Lower lobe of right lung (tissue), 2 donors: ENCODE results near the gene GGCX. TPM values are rescaled to one million over a fixed set of nuclear protein-coding genes. Genes with fewer than 3 reads are reported as not detected.

ENCODE experiments used
- ATAC-seq, 2 donors: fragments of 200-7000 bp; cut with Tn5 transposase; one replicate each; pipeline ENCODE4 v1.9.1; 2020 to 2022; ENCODE audit warnings: mild to moderate bottlenecking in 2 of 2, moderate library complexity in 2 of 2
- DNase-seq: peaks from one replicate; pipeline ENCODE4 v3.0.0-alpha.2; 2020
- H3K27ac ChIP-seq: fragments of 200-600 bp; one replicate; pipeline ENCODE4 v1.8.0; 2022
- H3K27me3 ChIP-seq: fragments of 200-600 bp; one replicate; pipeline ENCODE4 v1.8.0; 2022; ENCODE audit warnings: low read depth
- H3K36me3 ChIP-seq: fragments of 200-600 bp; one replicate; pipeline ENCODE4 v1.8.0; 2022; ENCODE audit warnings: mild to moderate bottlenecking
- H3K4me1 ChIP-seq: fragments of 200-600 bp; one replicate; pipeline ENCODE4 v1.8.0; 2022
- H3K4me3 ChIP-seq: fragments of 200-600 bp; one replicate; pipeline ENCODE4 v1.8.0; 2022; ENCODE audit warnings: mild to moderate bottlenecking
- H3K9me3 ChIP-seq: fragments of 200-600 bp; one replicate; pipeline ENCODE4 v1.8.0; 2022
- CTCF ChIP-seq: fragments of 200-600 bp; IDR thresholded peaks from one replicate; pipeline ENCODE4 v1.8.0; 2022; ENCODE audit warnings: antibody characterized with exemption, mild to moderate bottlenecking
- intact Hi-C: fragments of 100-400 bp; cut with DNase I; formaldehyde crosslinking; loops from one replicate; pipeline ENCODE4 v1.11.0; 2022
- total RNA-seq: library from RNA; stranded (reverse); fragmentation: NEBNext Ultra II Directional; extraction: Animal tissue kit (Norgen Biotek cat#: 25700); gene quantifications from one replicate; pipeline ENCODE4 v1.2.1, GENCODE V29; 2021
- donor health status: DM: no; HTN: yes; CAD: no; lungs with severe emphysema.

The GGCX gene
- total RNA-seq, 1 donor from 2014 or later = 62.2 TPM

- intact Hi-C loops = no loop called here
- H3K36me3 ChIP-seq = peaks cover 24% of the 10 kb centered on the region
- no peak for TF ChIP-seq CTCF
- H3K9me3 ChIP-seq = no peaks in the 10 kb centered on the region
- ATAC-seq = no peak
- DNase-seq = peak; percentile 34
- peak overlapping the region; percentile 8 for H3K4me3 ChIP-seq
- H3K27me3 ChIP-seq = no peaks in the 10 kb centered on the region
- peak overlapping the region; percentile 92 for H3K27ac ChIP-seq
- peaks cover 73% of the 10 kb centered on the region for H3K4me1 ChIP-seq
Observed at GRCh38 chr2:85580206-85580605, 18.9 kb upstream of the GGCX start.

DNA sequence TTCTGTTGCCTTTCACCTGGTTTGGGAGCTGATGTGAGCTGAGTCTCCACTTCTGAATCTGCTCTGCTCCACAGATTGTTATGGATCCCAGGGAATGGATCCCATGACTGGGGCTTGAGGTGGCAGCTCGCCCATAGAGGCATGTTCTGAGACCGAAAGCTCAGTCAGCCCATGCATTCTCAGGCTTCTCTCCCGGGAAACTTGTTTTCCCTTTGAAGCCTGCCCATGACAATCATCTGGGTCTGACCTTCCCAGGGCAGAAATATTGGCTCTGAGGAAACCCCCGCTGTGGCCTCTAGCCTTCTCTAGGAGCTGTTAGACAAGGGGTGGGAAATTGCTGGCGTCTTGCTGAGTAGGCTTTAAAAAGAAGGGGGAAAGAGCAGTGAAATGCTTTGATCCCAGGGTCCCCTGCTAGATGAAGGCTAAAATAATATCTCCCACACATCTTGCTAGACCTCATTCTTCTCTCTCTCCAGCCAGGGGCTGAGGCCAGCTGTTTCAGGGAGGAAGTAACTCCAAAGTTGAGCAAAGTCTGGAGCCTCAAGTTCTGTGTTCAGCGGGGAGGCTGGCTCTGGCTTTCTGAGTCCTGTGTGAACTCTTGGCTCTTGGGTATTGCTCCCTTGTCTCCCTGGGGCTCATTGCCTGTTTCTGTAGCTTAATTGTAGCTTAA is 18.1 kb upstream of the GGCX start:
- no peaks in the 10 kb centered on the region for H3K27me3 ChIP-seq
- ATAC-seq = peak in 1 of 2 donors; percentile 20
- H3K4me1 ChIP-seq = peaks cover 64% of the 10 kb centered on the region
- intact Hi-C loops = no loop called here
- TF ChIP-seq CTCF = no peak
- H3K27ac ChIP-seq = peak overlapping the region; percentile 92
- no peaks in the 10 kb centered on the region for H3K9me3 ChIP-seq
- peak; percentile 65 for DNase-seq
- H3K36me3 ChIP-seq = peaks cover 24% of the 10 kb centered on the region
- H3K4me3 ChIP-seq = peak overlapping the region; percentile 64

GRCh38 chr2:85578243-85579180 is 17.2 kb upstream of the GGCX start:
- no peak for TF ChIP-seq CTCF
- H3K4me3 ChIP-seq = peak overlapping the region; percentile 64
- peak; percentile 86 for DNase-seq
- ATAC-seq = peak; percentile 82 to 85
- intact Hi-C loops = no loop called here
- no peaks in the 10 kb centered on the region for H3K9me3 ChIP-seq
- peak overlapping the region; percentile 92 for H3K27ac ChIP-seq
- H3K4me1 ChIP-seq = peaks cover 57% of the 10 kb centered on the region
- peaks cover 24% of the 10 kb centered on the region for H3K36me3 ChIP-seq
- H3K27me3 ChIP-seq = no peaks in the 10 kb centered on the region

DNA sequence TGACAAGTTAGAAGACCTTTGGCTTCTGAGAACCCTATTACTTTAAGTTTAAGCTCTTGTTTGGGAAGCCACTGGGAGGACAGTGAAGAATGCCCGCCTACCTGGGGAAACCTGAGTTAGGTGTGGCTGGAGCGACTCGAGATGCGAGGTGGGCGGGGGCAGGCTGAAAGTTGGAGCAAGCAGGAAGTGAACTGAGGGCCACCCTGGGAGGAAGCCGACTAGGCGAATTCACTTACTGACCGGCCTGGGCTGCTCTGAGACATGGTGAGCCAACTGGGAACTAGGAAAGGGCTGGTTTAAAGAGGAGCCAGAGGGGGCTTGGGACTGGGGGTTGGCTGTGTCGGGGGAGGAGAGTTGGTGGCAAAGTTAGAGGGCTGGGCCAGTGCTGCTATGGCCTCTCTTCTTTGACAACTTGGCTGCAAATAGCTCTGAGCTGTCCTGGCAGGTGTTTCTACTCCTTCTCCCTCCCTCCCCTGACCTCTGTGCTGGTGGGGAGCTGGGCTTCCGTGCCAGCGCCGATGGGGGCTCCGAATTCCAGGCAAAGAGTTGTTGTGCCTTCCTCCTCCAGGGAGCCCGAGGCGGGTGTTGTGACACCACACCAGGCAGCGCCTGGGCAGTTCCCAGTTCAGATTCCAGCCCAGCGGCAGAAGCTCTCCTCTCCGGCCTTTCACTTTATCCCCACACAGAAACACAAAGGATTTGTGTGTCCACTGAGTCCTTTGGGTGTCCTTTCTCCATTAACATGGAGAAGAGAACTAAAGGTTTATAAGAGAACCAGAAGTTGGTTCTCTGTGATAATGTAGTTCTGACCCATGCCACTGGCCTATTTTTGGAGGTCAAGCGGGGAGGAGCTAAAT is 16.3 kb upstream of the GGCX start, which contains the start of gene VAMP8:
VAMP8 (plus strand) TSS at position 201 of the 857 bp plus-strand sequence; CDS start at position 262, 61 bp downstream.
- Histone ChIP-seq H3K9me3 (no peaks in the 10 kb centered on the region), H3K27me3 (no peaks in the 10 kb centered on the region), H3K36me3 (peaks cover 17% of the 10 kb centered on the region), H3K4me1 (peaks cover 49% of the 10 kb centered on the region), H3K27ac (peak within 1 kb of the TSS; percentile 92), H3K4me3 (peak within 1 kb of the TSS; percentile 64)
- ATAC-seq (peak; percentile 86 to 94), DNase-seq (peak; percentile 90)
- no peak for TF ChIP-seq CTCF
- intact Hi-C loops = no loop called here

DNA sequence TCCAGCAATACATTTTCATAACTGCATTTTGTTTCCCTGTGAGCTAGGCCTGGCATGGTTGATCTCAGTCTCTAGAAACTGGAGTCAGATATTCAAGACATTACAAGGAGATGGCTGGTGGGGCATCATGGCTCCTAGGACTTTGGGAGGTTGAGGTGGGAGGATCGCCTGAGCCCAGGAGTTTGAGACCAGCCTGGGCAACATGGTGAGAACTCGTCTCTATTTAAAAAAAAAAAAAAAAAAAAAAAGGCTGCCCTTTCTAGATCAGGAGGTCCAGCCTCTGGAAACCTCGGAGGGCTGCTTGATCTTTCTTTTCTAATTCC is 15.7 kb upstream of the GGCX start:
- H3K4me3 ChIP-seq = peak overlapping the region; percentile 64
- peaks cover 44% of the 10 kb centered on the region for H3K4me1 ChIP-seq
- no peak for DNase-seq
- ATAC-seq = no peak
- peaks cover 11% of the 10 kb centered on the region for H3K36me3 ChIP-seq
- intact Hi-C loops = no loop called here
- no peaks in the 10 kb centered on the region for H3K9me3 ChIP-seq
- H3K27me3 ChIP-seq = no peaks in the 10 kb centered on the region
- TF ChIP-seq CTCF = no peak
- H3K27ac ChIP-seq = peak overlapping the region; percentile 92
